AG04450 (cell line): Measurements from ENCODE around the gene FADS3. TPM values are rescaled to one million over a fixed set of nuclear protein-coding genes. Genes with fewer than 3 reads are reported as not detected.

ENCODE experiments used
- CTCF ChIA-PET: fragments of 300-600, 350-600 bp; formaldehyde crosslinking; extraction: SDS; loops from one replicate; lab custom pipeline; 2022; ENCODE audit warnings: antibody characterized with exemption, inconsistent platforms; lab: Charles Lee
- POLR2A ChIA-PET: fragments of 350-600 bp; formaldehyde crosslinking; extraction: SDS; loops from one replicate; lab custom pipeline; 2021; ENCODE audit warnings: antibody characterized with exemption, inconsistent platforms; lab: Yijun Ruan, JAX
- DNase-seq: peaks from one replicate; pipeline ENCODE4 v3.0.0-alpha.2; 2011; ENCODE audit warnings: low read depth, low spot score
- H3K27ac ChIP-seq: one replicate; pipeline ENCODE4 v1.5.1; 2012; ENCODE audit warnings: low read depth, low read length, control low read depth
- H3K27me3 ChIP-seq: one replicate; pipeline ENCODE4 v1.6.0; 2012; ENCODE audit warnings: low read length; ENCODE audit not compliant: control insufficient read depth, insufficient read depth
- H3K4me3 ChIP-seq: 2 replicates; pipeline ENCODE4 v1.5.1; 2011; ENCODE audit warnings: mild to moderate bottlenecking, low read depth, low read length, control low read depth
- H3K9me3 ChIP-seq: 2 replicates; pipeline ENCODE4 v1.5.1; 2012; ENCODE audit warnings: low read length; ENCODE audit not compliant: control insufficient read depth, insufficient read depth
- polyA plus RNA-seq: library from polyadenylated mRNA; depleted of rRNA; stranded (reverse); fragments of >200 nt; gene quantifications from 2 replicates; pipeline ENCODE4 v1.2.3, GENCODE V29; 2011
- TF ChIP-seq, protein P1 (sequence below): IDR thresholded peaks from 2 replicates; pipeline ENCODE4 v1.5.1; 2011; ENCODE audit warnings: low read depth, low read length, control low read depth, inconsistent platforms

Gene FADS3
- polyA plus RNA-seq, 1 experiment, result 38.9 TPM

DNA sequence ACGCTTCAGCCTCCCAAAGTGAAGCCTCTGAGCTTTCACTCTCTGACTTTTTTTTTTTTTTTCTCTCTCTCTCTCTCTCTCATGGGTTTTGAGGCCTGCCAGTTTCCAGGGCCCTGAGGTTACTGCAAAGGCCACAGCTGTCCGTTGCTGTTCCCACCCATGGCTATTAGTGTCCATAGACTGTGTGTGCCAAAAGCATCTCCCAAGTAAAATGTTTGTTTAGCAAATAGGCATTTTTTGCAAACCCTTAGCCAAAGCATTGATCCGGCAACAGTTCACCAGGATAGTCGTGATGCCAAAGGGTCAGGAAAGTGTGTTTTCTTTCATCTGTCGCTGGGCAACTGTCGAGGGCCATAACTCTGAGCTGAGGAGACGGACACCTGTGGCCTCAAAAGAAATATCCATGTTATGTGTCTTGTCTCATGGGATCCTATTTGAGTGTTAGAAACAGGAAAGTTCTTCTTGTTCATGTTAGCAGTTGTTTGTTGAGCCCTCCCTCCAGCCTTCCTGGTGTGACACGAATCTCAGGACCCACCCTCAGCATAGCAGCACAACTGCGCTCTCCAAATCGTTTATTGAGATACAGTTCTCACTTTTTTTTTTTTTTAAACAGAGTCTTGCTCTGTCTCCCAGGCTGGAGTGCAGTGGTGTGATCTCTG lies 44.9 kb downstream of the FADS3 start:
- CTCF ChIA-PET, result no interaction called here
- Histone ChIP-seq H3K9me3 (no peaks in the 10 kb centered on the region), H3K27me3 (no peaks in the 10 kb centered on the region), H3K27ac (no peak overlapping the region), H3K4me3 (no peak overlapping the region)
- DNase-seq, result no peak
- TF ChIP-seq, protein P1, sequence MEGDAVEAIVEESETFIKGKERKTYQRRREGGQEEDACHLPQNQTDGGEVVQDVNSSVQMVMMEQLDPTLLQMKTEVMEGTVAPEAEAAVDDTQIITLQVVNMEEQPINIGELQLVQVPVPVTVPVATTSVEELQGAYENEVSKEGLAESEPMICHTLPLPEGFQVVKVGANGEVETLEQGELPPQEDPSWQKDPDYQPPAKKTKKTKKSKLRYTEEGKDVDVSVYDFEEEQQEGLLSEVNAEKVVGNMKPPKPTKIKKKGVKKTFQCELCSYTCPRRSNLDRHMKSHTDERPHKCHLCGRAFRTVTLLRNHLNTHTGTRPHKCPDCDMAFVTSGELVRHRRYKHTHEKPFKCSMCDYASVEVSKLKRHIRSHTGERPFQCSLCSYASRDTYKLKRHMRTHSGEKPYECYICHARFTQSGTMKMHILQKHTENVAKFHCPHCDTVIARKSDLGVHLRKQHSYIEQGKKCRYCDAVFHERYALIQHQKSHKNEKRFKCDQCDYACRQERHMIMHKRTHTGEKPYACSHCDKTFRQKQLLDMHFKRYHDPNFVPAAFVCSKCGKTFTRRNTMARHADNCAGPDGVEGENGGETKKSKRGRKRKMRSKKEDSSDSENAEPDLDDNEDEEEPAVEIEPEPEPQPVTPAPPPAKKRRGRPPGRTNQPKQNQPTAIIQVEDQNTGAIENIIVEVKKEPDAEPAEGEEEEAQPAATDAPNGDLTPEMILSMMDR, result no peak
- POLR2A ChIA-PET, result interaction anchor here (0.5 kb wide), 1 partner anchor 21 kb away, joined by 5 read pairs; no protein-coding TSS in a partner anchor

GRCh38 chr11:61844909-61845565 lies 46.3 kb downstream of the FADS3 start:
- Histone ChIP-seq H3K4me3 (no peak overlapping the region), H3K9me3 (no peaks in the 10 kb centered on the region), H3K27ac (no peak overlapping the region), H3K27me3 (no peaks in the 10 kb centered on the region)
- POLR2A ChIA-PET, result interaction anchor here (0.6 kb wide), 1 partner anchor 35 kb away, joined by 3 read pairs; no protein-coding TSS in a partner anchor
- CTCF ChIA-PET, result interaction anchor here (0.5 to 0.6 kb wide), 2 partner anchors 19 to 24 kb away, joined by 3 read pairs; no protein-coding TSS in a partner anchor
- DNase-seq, result no peak
- TF ChIP-seq, protein P1, result no peak

- ChIA-PET CTCF (interaction anchor here (0.6 to 1.6 kb wide), 3 partner anchors 55 to 112 kb away, joined by 3 to 4 read pairs (median 3); no protein-coding TSS in a partner anchor), POLR2A (interaction anchor here (0.6 kb wide), 1 partner anchor 21 kb away, joined by 3 read pairs; no protein-coding TSS in a partner anchor)
- TF ChIP-seq, protein P1, result no peak
- DNase-seq, result no peak
- no peaks in the 10 kb centered on the region for H3K27me3 ChIP-seq
- H3K9me3 ChIP-seq, result no peaks in the 10 kb centered on the region; the same call in 1 of the 2 replicates
- no peak overlapping the region for H3K27ac ChIP-seq
- no peak overlapping the region for H3K4me3 ChIP-seq
Observed at GRCh38 chr11:61842528-61842820, 48.9 kb downstream of the FADS3 start.

GRCh38 chr11:61841636-61842527 lies 49.5 kb downstream of the FADS3 start:
- no peak for DNase-seq
- Histone ChIP-seq H3K27me3 (no peaks in the 10 kb centered on the region), H3K9me3 (no peaks in the 10 kb centered on the region; the same call in 1 of the 2 replicates), H3K4me3 (no peak overlapping the region), H3K27ac (no peak overlapping the region)
- TF ChIP-seq, protein P1, result no peak
- ChIA-PET POLR2A (no interaction called here), CTCF (interaction anchor here (0.6 to 1.6 kb wide), 4 partner anchors 56 to 266 kb away, joined by 3 to 4 read pairs (median 3); no protein-coding TSS in a partner anchor)
